HL-60 (cell line): ENCODE data around the gene ODC1.

ENCODE experiments used
- CTCF ChIP-seq: IDR thresholded peaks from one replicate; pipeline ENCODE4 v1.5.1; 2011; ENCODE audit warnings: low read length, control low read depth, inconsistent platforms; ENCODE audit not compliant: insufficient read depth
- GABPA ChIP-seq: IDR thresholded peaks from 2 replicates; pipeline ENCODE4 v1.6.1; 2012; ENCODE audit warnings: low read depth
- POLR2AphosphoS5 ChIP-seq: IDR thresholded peaks from 2 replicates; pipeline ENCODE4 v1.6.1; 2012; ENCODE audit warnings: low read depth
- REST ChIP-seq: IDR thresholded peaks from 2 replicates; pipeline ENCODE4 v1.6.1; 2012; ENCODE audit warnings: low read depth; ENCODE audit not compliant: insufficient replicate concordance
- SPI1 ChIP-seq: IDR thresholded peaks from 2 replicates; pipeline ENCODE4 v1.6.1; 2012; ENCODE audit warnings: low read depth, mild to moderate bottlenecking, borderline replicate concordance

- TF ChIP-seq CTCF (no peak), POLR2AphosphoS5 (no peak), GABPA (no peak), REST (no peak), SPI1 (no peak)
These were observed 13.9 kb downstream of the ODC1 start for GRCh38 chr2:10433947-10434885.
